HTERT RPE-1 (cell line): ENCODE measurements around the gene INPP4B.
"Not testable (repeated sequence)": the region's sequence is repeated elsewhere in the genome, so short reads cannot be mapped to it uniquely, and the experiment has no call there.

Source experiments
- in situ Hi-C: fragments of 300-500 bp; cut with MboI; formaldehyde crosslinking; loops from 4 replicates; pipeline ENCODE4 v1.14.3; 2020; ENCODE audit warnings: low sequenced_read_pairs

Gene INPP4B

DNA sequence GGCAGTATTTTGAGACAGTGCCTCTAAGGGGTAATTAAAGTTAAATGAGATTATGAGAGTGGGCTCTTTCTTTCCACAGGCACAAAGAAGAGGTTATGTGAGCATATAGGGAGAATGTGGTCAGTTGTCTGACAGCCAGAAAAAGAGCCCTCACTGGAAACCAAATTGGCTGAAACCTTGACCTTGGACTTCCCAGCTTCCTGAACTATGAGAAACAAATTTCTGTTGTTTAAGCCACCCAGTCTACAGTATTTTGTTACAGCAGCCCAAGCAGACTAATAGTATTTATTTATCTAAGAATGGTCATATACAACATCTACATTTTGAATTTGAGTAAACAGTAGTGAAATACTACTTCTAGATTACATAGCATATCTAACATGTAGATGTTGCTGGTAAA, 736.0 kb downstream of the INPP4B start:
- in situ Hi-C loops: no loop called here

DNA sequence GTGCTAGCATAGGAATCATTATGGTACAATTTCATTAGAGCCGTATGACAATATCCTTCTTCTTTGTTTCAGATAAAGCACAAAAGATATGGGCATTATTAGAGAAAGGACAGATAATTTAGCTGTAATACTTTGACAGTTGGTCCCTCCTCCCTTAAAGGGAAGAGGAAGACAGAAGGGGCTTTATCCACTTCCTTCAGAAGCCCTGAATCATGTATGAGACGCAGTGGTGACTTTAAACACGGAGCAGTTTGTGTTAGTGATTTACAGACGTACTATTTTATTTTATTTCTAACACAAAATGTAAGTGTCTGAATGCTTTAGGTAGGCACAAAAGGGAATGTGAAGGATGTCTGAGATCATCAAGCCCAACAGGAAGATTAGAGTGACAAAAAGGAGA, 742.1 kb downstream of the INPP4B start:
- in situ Hi-C loops: no loop called here

DNA sequence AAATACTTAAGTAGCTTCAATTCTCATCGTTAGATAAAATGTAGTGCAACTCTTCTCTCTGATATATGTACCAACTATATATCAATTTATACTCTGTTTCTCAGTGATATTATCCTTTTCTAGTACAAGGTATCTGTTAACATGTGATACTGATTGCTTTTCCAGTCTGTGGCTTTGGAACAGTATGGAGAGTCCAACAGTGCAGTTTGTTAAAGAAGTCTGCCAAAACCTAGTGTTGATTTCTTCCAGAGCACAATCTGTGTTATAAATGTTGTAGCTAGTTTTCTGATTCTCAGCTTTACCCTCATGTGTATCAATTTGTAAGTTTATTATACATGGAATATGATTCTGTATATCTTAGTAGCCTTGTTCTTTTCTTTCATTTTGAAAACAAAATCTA, 744.7 kb downstream of the INPP4B start:
- in situ Hi-C loops: no loop called here

DNA sequence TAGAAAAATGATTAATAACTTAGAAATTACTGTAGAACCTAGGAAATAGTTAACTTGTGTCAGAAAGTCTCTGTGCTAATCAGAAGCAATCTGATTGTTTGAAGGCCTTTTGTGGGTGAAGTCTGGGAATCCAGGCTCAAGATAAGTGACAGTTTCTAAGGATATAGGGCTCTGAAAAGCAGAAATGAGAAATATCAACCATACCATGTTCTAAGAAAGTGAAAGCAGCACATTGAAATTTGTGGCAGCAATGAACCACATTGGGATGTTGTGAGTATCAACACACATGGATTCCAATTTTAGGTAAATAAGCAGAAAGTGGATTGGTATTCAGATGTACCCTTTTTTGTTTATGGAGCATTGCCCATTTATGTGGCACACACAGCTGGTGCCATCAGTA, 745.2 kb downstream of the INPP4B start:
- in situ Hi-C loops: no loop called here

DNA sequence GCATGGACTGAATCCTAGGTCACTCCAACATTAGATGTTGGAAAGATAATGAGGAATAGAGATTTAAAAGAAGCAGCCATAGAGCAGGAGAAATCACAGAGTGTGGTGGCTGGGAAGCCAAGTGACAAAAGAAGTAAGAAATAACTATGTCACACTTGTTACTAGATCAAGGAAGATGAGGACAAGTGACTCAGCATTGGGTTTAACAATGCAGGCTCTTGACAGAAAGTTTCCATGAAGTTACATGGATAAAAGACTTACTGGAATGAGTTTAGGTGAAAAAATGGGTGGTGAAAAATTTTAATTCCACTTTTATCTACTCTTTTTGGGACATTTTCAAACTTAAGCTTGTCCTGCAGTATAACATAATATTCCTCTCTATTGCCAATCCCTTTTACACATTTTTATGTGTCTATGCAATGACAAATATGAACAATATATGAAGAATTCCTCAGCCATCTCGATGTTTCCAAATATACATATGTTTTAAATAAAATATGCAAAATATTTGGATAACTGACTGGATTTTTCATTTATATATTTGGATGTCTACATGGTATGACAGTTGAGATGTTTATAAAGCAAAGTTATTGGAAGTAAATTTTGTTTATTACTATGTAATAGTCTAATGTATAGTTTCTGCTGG, 747.1 kb downstream of the INPP4B start:
- in situ Hi-C loops: no loop called here

DNA sequence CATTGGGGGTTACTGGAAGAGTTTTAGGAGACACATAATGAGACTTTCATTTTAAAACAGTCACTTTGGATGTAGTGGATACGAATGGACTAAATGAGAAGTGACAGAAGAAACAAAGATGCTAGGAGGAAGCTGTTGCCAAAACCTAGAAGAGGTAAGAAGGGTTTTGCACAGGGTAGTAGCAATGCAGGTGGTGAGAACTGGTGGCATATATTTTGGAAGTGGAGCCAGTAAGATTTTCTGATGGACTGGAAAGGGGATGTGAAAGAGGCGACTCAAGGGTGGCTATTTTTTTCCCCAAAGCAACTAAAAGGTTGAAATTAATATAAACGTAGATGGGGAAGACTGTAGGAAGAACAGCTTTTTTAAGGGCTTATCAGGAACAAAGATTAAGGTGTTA, 747.7 kb downstream of the INPP4B start:
- in situ Hi-C loops: no loop called here

DNA sequence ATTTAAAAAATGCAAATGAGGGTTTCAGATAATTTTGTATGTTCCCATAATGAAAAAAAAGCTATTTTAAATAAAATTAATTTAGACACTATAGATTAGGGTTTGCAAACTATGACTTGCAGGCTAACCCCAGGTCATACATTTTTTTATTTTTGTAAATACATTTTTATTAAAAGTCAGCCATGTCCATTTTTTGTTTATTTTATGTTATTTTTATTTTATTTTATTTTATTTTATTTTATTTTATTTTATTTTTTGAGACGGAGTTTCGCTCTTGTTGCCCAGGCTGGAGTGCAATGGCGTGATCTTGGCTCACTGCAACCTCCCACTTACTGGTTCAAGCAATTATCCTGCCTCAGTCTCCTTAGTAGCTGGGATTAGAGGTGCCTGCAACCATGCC, 749.1 kb downstream of the INPP4B start:
- in situ Hi-C loops: no loop called here

DNA sequence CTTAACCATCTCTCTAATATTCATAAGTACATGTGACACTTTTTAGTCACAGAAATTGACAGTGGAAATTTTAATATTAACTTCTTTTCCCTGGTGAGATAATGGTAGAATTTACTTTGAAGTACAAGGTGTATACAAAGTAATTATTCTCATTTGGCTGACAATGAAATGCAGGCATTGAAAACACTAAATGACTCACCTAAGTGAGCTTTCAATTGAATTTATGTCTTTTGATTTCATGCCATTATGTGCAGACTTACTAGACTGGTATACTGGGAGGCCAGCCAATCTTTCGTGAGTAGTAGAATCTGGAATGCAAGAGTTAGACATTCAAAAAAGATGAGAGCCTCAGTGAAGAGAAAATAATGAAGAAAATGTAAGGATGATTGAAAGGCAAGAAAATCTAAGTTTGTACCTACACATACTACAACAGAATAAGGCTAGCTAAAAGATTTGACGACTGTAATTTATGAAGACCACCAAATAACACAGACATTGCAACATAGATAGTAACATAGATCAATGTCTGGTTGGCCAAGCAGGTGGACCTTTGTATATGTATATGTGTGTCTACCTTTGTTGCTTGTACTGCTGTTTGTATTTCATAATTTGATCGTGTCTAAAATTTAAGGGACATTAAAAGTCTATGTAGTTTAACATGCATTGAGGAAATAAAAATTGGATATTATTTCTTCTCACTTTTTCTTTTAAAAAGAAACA, 750.1 kb downstream of the INPP4B start:
- in situ Hi-C loops: no loop called here

DNA sequence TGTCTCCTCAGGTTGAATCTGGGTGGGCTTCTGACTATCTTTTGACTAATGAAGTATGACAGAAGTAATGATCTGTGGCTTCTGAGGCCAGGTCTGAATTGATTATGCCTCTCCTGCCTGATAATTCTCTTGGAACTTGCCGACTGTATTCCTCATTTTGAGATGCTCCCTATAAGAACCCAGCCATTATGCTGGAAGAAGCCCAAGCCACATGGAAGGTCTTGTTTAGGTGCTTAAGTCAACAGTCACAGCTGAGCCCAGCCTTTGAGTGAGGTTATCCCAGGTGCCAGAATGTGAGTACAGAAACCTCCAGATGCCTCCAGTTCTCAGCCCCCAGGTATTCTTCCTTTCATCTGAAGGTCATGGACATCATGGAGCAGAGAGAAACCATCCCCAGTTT, 753.2 kb downstream of the INPP4B start:
- in situ Hi-C loops: no loop called here

DNA sequence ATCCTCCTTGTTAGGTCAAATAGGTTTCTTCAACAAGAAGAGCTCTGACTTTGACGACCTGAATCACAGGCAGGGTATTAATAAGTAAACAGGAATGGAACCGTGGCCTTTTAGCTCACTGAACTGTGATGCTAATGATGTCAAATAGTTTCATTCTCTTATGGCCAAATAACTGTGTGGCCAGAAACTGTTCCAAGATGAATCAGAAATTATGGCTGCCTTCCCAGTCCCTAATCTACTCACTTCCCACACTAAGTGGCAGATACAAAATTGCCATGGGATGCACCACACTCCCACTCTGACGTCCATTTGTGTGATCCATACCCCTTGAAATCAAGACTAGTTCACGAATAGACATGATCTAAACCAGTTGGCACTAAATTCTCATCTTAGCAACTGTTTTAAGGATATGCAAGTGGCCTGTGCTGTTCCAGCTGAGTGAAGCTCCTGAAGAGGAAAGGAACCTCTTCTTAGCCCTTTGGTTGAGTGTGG, 754.4 kb downstream of the INPP4B start:
- in situ Hi-C loops: no loop called here

DNA sequence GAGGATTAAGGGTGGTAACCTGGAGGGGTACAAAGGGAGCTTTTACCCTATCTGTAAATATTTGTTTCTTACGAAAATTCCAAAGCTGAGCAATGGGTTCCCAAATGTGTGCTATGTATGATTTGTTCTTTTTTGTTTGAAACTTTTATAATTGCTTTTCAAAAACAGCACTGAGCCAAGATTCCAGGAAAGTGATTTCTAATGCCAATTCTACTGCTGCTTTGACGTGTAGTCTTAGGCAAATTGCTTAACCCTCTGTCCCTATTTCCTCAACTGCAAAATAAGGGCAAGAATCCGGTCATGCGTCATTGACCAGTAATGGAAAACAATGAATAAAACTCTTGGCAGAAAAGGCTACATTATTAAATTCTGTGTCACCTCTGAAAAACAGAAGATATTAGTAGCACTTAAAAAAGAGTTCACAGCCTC, 755.0 kb downstream of the INPP4B start:
- in situ Hi-C loops: no loop called here

DNA sequence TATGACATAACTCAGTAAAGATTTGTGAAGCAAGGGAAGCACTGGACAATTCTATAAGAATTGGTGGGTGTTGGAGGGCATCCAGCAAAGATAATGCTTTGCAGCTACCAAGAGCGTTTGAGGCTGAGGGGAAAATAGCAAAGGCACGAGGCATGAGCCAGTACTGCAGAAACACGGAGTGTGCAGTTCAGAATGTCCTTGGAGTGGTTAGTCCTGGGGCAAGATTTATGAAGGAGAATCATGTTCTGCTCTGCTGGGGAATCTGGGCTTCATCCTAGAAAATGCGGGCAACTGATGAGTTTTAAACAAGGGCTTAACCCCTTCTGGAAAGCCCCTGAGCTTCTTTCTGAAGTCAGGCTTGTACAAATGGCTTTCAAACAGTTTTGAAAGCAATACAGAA, 757.2 kb downstream of the INPP4B start:
- in situ Hi-C loops: no loop called here

DNA sequence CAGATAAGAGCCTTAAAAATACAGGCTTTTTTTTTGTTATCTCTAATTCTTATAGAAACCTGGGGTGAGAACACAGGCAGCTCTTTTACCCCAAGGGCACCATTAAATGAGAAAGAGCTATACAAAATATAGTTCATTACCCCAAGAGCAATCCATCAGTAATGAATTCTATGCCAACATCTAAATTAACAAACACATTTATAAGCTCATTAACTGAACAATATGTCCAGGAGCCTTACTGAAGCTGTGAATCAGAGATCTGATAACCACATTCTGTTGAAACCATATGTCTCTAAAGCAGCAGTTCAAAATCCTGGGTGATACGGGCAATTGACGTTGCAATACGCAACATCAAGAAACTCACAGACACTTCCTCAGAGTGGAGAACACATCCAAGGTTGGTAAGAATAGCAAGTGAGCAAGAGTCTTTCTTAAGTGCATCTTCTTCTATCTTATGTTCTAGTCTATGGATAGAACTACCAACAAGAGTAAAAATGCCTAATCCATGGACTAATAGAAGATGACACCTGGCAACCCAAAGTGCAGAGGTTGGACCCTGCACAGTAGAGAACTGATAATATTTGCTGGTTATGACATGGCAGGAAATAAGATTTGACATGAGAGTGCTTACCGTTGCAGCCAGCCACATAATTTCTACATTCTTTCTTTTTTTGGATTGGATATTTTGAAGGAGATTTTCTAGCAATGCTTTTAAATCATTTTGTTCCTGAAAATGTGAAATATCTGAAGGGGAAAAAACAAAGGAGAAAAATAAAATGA, 760.4 kb downstream of the INPP4B start:
- in situ Hi-C loops: no loop called here

DNA sequence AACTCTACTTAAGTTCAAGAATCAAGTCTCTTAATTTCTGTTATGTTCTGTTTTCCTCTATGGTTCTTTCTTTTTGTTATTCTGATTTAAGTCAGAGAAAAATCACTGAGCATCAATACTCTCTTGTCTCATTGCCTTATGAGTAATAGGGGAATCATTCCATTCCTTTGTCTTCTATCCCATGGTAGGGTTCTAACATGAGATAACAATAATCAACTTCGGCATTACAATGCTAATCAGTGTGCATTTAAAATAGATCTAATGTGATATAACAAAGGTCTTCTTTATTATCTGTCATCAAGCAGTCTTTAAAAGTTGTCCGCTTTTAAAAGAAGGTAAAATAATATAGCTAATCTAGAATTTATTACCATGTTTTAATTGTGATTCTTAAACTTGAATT, 762.8 kb downstream of the INPP4B start:
- in situ Hi-C loops: no loop called here

DNA sequence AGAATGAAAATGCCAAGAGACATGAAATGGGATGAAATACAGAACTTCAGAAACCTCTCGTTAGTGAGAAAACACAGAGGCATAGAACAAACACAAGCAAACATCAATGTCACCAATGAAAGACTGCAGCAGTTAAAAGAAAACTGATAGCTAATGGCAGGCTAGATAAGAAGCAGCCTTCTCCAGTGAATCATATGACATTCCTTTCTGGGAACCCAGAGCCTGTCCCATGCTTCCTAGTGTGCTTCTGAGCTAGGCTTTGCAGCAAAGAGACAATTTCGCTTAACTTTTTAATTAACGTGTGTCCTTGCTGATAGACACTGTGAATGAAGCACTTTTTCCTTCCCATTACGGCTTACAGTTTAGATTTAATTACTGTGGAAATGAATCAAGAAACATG, 765.1 kb downstream of the INPP4B start:
- in situ Hi-C loops: no loop called here

DNA sequence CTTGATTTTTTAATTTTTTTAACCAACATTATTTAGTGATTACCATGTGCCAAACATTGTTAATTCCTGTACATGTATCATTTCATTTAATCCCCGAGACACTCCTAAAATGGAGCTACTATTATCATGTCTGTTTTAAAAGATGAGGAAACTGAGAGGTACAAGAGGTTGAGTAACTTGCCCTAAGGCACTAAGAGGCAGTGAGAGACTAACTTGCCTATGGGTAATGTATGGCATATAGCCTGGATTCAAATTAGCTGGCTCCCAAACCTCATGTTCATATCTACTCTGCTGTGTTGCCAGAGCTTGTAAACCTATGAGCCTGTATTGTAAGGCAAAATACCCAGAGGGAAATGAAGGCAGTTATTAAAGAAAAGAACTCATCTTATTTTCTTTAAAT, 766.1 kb downstream of the INPP4B start:
- in situ Hi-C loops: no loop called here

DNA sequence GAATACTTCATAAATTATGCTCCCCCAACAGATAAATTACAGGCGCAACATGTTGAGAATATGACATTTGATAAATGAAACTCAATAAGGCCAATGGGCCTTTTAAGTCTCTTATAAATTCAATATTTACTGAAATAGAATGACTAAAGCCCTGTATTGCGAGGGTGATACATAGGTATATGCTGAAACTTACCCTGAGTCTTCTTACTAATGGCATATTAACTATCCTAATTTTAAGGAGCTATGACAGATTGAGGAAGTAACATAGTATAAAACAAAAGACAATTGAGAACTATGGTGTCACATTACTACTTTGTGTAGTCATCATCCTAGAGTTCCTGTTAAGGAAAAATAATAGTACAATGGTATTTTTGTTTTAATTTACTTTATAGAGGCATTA, 769.1 kb downstream of the INPP4B start:
- in situ Hi-C loops: no loop called here

DNA sequence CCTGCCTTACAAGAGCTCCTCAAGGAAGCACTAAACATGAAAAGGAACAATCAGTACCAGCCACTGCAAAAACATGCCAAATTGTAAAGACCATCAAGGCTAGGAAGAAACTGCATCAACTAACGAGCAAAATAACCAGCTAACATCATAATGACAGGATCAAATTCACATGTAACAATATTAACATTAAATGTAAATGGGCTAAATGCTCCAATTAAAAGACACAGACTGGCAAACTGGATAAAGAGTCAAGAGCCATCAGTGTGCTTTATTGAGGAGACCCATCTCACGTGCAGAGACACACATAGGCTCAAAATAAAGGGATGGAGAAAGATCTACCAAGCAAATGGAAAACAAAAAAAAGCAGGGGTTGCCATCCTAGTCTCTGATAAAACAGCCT, 777.8 kb downstream of the INPP4B start:
- in situ Hi-C loops: not testable (repeated sequence)

DNA sequence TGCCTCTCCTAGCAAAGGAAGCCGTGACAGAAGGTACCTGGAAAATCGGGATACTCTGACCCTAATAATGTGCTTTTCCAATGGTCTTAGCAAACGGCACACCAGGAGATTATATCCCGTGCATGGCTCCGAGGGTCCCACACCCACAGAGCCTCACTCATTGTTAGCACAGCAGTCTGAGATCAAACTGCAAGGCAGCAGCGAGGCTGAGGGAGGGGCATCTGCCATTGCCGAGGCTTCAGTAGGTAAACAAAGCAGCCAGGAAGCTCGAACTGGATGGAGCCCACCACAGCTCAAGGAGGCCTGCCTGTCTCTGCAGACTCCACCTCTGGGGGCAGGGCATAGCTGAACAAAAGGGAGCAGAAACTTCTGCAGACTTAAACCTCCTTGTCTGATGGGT, 779.5 kb downstream of the INPP4B start:
- in situ Hi-C loops: not testable (repeated sequence)

DNA sequence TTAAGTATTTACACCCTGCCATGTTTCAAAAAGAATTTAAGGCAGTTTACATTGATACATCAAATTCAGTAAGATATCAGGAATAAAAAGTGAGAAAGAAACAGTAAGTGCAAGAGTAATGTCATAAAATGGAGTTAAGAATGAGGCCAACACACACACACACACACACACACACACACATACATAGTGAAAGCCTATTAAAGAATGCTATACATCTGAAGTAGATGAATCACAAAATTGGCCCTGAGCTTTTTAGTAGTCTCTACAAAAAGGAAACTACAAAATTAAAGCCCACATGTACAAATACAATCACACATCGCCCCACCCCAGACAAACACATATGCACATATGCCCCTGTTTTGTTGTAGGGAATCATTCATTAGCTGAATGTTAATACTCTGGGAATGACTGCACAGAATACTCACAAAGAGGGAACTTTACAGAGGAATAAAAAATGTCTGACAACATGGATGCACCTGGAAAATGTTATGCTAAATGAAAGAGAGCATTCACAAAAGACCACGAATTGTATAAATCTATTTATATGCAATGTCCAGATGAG, 780.9 kb downstream of the INPP4B start:
- in situ Hi-C loops: no loop called here

DNA sequence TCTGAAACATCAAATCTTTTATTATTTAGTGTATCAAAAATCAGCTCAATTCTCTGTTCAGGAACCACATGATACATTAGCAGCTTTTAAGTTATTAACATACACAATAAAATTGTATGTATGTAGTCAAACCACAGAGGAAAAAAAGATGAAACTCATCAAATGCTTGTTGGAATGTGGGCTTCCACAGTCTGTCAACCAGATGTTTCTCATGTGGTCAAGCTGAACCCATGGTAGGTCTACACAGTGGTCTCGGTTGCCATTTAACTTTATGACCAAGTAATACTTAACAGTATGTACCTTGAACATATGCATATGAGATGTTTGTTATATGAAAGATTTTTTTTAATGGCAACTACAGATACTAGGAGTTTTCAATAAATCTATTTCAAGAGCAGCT, 781.9 kb downstream of the INPP4B start:
- in situ Hi-C loops: no loop called here

DNA sequence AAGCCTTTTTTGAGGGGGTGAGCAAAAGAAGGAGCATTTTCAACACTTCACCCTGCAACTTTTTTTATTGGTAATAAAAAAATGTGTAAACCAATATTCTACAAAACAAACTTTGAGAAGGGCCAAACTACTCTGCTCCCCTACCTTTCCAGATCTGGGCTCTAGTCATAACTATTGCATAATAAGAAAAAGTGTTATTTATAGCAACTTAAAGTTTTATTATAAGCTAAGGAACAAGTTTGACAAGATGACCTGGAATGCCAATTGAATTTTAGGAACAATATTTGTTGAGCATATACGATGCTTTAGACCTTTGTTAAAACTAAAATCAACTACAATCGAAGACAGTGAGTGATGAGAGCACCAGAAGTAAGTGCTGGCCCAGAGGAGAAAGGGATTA, 800.1 kb downstream of the INPP4B start:
- in situ Hi-C loops: no loop called here
